Fibroblast of upper back skin (primary cell): ENCODE measurements around the gene CAMK1G.

Source experiments
- DNase-seq: peaks from one replicate; pipeline ENCODE4 v3.0.0-alpha.2; 2013

The CAMK1G gene

DNA sequence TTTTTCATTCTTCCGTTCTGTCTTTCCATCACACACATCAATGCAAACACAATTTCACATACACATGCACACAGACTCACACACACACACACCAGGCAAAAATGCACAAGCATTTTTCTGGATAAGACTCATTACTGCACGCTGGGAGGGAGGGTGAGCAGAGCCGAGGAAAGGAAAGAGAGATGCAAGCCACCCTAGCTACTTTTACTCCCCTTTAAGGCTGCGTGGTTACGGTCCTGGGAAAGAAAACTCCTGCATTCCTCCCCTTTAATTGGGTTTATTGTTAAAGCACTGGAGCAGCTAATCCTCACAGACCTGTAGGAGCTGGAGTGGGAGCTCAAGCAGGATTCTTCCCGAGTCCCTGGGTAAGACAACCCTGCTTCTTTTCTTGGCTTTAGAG, at the start of gene CAMK1G:
TSS of gene CAMK1G (plus strand) at position 307 of the 400 bp plus-strand sequence. CDS start 11,270 bp downstream, outside the sequence.
- DNase-seq, result peak; percentile 75

DNA sequence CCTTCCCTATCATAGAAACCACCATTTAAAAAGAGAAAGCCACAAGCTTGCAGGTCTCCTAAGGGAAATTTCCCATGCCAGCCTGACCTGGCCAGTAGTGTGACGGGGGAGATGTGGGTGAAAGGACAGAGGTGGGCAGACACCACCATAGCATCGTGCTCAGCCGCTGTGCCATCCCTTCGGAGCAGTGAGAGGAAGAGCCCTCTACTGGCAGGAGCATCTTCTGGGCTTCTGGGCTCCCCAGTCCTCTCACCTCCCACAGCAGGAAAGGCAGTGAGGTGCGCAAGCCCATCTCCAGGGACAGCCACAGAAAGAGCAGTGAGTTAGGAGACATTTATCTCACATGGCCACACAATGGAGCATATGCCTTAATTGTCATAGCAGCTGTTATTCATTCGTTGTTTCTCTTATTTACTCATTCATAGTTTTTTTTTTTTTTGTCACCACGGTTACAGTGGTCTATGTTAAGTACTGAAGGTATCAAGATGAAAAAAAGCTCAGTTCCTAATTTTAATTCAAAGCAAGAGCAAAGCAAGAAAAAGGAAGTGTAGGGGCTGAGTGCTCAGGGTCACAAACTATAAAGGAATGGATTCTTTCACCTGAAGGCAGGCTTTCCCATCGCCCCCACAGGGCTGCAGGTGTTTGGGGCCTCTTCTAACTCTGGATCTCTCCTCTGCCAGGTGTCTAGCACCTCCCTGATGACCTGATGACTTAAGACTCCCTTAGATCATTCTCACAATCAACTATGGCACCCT, 48.8 kb upstream of the CAMK1G start:
- DNase-seq, result no peak

DNA sequence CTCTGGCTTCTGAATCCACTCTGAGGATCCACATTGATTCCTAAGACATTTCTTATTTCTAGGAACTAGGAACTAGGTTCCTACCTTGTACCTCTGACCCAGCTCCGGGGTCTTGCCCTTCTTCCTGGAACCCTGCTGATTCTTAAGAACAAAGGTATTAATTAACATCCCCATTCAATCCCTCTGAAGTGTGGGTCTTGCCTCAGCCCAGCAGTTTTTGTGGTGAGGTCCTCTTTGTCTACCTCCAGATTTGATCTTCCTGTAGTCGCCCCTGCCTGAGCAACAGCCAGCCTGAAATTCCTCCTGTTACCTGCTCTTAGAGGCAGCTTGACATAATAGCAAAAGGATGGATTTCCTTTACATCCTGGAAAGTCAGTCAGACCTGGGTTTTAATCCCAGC, 46.7 kb upstream of the CAMK1G start:
- no peak for DNase-seq

DNA sequence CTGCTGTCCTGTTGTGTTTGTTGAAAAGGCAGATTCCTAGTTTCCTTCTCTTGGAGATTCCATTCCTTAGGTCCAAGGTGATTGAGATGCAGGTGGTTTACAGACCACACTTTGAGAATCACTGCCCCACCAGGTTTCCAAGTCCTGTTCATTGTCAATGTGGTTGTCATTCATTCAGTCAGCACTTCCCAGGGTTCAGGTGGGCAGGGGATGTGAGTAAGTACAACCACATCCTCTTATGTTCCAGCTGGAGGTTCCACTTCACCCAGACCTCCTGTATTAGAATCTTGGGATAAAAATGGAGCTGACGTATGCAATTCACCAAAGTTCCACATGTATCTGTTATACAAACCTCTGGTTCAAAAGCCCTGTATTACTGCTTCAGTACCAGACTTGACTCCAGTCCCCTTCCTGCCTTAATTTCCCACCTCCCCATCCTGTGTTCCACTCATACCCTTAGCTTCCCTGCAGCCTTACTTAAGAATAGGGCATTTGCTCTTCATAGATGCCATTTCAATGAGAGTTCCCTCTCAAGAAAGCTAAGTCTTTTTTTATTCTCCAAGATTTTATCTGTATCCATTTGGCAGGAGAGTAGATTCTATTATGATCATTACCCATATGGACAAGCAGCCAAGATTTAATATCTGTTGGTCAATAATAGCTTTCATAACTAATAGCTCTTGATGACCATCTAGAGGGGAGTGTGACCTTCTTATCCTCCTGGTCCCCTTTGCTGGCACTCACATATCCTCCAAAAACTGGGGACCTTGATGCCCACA, 46.0 kb upstream of the CAMK1G start:
- DNase-seq, result no peak

DNA sequence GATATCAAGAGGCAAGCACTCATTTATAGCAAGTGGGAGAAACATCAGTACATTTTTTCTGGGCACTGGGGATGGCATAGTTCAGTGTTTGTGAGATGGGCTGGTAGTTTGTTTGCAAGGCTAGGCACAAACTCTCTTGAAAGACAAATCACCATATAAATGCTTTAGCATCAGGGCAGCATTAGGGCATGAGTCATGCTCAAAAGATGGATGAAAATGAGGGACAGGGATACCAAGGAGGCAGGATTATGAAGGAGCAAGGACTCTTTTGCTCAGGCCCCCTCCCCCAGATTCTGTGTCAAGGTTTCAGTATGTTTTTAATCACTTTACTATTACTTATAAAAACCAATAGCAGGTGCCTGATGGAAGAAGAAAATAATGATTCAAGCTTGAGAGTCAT, 43.9 kb upstream of the CAMK1G start:
- no peak for DNase-seq

DNA sequence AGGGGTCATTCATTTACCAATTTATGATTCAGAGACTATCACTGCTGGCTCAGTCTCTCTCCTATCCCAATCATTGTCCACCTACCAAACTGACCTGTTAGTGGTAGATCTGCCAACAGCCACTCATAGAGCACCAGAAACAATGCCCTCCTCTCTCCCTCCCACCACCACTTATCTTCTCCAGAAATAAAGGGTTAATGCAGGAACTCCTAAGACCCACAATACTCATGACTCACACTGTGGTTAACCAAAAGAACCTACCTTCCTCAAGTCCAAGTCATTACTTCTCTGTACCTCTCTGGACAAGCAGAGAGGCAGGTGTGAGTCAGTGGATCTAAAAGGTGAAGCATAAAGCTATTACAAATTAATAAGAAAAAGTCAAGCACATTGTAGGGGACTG, 40.9 kb upstream of the CAMK1G start:
- DNase-seq, result peak; percentile 43

DNA sequence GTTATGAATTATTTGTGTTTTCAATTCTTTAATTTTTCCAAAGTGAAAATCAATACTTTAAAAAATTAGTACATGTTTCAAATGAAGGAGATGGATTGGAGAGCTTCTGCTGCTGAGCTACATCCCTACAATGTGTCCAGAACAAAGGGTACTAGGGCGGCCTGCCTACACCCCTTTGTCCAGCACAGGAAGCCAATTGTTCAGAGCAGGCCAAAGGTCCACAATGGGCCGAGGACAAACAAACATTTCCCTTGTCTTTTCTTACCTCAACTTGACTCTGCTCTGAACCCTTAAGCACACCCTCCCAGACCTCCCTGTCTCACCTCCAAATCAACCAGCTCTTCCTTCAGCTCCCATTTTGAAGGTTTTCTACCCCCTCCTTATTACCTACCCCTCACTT, 39.4 kb upstream of the CAMK1G start:
- no peak for DNase-seq

DNA sequence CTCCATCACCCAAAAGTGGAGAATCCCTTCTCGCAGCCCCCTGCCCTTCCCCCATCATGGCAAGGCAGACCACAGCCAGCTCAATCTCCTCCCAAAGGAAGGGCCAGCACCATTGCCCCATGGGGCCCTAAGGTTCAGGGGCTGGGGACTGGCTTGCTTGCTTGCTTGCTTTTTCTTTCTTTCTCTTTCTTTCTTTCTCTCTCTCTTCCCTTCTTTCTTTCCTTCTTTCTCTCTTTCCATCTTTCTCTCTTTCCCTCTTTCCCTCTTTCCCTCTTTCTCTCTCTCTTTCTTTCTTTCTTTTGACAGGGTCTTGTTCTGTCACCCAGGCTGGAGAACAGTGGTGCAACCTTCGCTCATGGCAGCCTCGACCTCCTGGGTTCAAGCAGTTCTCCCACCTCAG, 38.1 kb upstream of the CAMK1G start:
- DNase-seq, result no peak

DNA sequence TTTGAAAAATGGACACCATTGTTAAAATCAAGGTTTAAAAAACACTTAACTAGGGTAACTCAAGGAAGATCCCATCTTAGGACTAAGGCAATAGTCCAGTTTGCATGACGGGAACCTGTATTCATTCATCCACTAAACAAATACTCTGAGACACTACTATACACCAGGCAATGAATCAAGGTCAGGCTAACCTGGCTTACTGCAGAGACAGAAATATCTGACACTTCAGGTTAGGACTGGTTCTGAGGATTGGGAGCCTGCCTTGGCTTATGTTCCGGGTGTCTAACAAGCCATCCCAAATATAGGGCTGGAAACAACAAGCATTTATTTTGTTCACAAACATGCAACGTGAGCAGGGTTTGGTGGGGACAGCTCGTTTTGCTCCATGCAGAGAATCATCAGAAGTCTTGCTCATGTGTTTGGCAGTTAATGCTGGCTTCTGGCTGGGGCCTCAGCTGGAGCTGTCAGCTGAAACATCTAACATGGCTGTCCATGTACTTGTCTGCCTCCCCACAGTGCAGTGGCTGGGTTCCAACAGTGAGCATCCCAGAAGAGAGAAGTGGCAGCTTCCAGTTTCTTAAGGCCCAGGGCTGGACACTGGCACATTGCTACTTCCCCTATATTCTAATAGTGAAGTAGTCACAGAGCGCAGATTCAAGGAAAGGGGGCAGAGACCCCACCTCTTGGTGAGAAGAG, 37.0 kb upstream of the CAMK1G start:
- DNase-seq, result peak; percentile 37

DNA sequence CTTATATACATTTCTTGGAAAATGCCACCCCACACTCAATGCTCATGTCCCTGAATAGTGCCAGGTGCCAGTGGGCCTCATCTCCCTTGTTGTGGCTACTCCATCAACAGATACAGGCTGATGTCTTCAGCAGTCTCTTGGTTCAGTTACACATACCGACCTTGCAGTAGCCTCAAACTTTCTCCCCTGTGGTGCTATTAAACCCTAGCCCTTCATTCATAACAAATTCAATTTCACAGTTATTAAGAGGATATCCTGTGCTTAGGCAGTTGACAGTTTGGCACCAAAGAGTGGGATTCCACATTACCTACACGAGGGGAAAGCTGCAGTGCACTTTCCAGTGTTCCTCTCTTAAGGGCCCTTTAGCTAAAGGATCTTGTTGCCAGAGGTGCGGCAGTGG, 35.9 kb upstream of the CAMK1G start:
- no peak for DNase-seq

DNA sequence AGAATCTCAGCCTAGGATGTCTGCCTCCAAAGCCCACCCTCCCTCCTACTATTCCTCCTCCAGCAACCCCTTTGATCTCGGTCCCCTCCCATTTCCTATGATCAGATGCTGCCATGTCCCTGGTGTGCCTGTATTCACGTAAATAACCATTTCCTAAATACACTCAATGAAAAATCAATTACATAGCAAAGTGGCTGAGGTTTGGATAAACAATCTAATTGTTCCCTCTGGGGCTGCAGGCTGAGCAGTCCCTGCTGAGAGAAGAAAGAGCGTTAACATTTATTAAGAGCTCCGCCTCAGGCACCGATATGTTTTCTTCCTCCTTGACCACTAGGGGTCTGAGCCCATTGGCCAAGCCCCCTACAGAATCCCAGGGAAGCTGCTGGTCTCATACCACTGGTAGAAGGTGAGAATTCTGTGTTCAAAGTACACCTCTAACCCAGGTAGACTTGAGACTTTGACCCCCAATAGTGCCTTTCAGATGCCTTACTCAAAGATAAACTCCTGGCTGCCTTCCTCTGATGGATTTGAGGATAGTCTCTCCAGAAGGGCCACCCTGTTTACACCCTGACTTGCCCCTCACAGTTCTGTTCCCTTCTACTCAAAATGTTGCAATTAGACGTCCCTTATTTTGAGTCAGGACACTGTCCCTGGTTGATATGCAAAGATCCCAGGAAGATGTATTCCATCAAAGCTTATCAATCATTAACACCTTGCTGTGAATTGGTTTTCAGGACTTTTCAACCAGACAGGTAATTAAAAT, 33.9 kb upstream of the CAMK1G start:
- no peak for DNase-seq

DNA sequence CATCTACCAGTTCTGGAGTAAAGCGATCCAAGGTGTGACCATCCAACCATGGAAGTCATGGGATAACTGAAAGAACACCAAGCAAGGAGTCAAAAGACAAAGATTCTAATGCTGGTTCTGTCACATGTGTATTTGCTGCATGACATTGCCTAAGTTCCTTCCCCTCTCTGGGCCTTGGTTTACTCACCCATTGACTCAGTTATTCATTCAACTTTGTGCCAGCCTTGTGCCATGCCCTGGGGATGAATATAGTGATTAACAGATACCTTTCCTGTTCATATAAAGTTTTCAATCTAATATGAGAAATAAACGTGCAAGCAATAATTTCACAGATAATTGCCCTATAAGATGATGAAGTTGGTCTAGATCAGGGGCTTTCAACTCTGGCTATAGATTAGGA, 33.0 kb upstream of the CAMK1G start:
- DNase-seq, result no peak

DNA sequence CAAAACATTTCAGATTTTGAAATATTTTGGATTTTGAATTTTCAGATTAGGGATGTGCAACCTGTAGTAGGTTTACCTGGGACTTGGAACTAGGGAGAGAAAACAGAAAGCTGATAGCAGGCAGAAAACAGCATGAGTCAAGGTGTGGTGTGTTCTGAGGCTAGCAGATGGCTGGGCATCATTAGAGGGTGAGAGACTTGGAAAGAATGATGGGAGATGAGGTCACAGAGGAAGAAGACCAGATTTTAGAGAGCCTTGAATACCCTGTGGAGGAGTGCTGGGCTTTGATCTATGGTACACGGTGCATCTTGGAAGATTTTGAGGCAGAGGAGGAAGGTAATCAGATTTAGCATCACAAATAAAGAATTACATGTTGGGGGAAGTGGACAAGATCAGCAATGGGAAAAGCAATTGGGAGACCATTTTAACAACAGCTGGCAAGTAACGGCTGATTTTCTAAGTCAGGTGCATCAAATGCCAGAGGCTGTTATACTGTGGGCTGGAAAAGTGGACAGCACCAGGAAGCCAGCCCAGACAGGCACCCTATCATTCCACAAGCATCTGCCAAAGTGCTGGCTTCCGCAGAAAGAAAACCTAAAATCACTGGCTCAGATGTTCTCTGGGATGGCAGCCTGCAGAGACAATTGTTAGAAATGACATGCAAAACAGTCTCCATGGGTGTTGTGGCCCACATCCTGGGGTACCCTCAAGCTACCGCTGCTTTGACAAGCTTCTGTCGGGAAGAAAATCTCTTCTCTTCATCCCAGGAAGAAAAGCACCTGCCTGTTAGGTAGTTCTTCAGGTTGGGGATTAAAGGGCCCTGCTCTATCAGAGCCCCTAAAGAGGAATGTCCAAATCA, 30.9 kb upstream of the CAMK1G start:
- DNase-seq, result no peak

DNA sequence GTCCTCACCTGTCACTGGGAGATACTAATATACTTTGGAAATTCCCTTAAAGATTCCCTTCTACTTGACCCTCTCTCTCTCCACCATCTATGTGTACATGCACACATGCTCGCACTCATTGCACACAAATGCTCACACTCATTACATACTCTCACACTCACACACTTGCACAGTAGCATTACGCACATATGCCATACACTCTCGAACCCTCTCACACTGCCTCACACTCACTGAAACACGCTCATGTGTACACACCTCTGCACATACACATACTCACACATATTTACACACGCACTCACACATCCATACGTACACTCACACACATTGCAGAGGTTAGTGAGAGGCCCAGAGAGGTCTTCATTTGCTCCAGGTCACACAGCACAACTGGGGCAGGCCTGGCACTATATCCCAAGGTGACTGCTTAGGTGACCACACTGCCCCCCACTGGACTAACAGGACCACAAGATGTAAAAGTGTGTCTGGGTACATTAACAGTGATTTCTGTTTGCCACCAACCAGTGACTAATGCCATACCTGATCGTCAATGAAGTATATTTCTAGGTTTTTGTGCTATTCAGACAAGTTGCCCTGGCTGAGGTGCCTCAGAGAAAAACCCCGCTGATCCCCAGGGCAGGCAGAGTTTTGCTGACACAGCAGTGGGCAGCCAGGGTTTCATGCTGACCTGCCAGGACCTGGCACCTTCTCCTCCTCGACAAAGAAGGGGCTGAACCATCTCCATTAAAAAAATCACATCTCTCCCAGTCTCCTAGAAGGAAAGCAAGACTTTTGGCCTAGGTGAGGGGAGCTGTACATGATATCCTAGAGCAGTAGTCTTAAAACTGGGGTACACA, 28.5 kb upstream of the CAMK1G start:
- no peak for DNase-seq

DNA sequence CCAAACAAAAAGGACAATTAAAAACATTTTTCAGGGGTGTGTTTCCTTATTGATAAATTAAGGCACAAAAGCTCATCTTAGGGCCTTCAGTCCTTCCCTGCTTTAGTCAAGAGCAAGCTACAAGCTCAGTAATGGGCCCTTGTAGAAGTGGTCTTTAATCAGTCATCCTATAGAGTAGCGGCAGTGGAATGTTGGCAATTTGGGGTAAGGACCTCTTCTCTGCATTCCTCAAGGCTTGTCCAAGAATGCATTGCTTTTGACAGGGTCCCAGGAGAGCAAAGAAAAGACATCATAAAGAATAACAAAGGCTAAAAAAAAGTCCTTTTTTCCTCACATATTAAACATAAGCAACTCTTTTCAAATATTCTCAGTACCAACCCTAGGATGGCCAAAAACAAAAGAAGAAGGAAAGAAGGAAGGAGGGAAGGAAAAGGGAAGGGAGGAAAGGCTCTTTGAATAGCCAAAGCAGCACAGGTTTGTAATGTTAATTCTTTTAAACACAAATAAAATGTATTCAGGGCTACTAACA, 27.3 kb upstream of the CAMK1G start:
- peak; percentile 68 for DNase-seq

DNA sequence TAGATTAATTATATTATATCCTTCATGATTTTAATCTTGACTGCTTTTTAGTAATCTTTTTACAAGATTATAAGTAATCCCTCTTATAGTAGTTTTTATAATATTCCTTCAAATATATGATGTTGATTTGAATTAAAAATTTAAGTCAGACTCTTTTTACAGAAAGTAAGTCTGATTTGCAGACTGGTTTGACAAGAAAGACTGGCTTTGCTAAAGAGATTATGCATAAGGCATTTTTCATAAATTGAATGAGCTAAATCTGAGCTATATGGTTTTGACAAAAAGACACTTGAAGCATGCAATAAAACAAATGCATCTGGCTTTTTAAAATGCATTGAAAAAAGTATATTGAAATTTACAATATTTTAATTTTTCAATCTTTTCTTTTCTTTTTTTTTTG, 26.3 kb upstream of the CAMK1G start:
- no peak for DNase-seq

DNA sequence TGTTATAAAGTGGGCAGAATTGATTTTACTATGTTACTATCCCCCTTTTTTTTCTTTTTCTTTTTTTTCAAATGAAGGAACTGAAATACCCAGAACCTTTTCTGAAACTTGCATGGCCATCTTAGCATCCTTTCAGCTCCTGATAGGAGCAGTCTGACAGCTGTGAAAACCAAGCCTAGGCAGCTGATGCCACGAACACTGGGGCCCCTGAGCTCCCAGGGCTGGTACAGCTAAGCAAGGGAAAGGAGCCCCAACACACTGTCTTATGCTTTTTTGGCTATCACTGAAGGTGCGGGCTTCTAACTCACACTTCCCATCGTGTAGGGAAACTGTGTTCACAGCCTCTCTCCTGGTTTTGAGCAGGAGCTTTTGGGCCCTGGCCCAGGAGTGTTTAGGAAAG, 23.0 kb upstream of the CAMK1G start:
- DNase-seq, result no peak

DNA sequence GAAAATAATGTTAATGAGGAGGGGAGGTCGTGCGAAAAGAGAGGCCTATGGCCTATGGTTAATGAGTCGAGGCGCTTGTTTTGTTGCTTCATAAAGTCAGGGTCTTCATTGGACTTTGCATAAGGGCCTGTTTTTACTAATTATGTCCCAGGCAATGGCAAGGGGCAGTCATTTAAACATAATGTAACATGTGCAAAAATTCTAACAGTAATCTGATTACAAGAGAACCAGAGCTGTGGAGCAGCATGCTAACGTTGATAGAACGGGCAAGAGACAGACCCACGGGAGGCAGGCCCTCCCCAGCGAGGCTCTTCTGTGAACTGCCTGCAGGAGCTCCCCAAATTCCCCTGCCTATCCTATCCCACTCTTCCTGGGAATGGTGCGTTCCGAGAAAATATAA, 22.6 kb upstream of the CAMK1G start:
- DNase-seq, result no peak

DNA sequence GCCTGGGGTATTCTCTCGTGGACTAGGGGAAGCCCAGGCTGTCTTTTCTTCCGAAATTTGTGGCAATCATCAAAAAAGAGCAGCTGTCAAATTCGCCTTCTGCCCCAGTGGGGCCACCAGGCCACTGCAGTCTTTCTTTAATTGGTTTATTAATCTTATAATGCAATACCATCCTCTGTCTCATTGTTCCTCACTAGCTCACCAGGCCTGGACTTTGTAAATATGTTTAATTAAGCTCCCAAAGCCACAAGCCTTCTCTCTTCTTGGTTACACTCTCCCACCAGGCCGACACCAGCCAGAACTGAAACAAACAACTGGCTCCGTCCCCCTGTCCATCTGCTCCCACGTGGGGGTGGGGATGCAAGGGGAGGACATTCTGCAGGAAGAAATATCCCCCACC, 22.0 kb upstream of the CAMK1G start:
- DNase-seq, result no peak

DNA sequence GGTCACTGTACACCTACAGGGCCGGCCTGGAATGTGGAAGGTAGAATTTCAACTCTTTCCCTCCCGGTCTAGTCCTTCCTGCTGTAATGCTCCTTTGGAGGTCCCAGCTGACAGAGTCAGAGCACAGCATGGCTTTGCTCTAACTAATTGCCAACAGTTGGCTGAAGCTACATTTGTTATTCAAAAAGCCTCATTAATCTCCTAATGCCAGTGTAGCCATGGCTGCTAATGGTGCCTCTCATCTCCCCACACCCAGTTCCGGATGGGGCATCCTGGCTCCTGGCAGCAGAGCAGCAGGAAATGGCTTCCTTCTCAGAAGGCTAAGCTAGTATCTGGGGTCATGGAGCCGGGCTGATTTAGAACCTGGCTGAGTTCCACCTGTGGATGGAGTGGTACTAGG, 18.7 kb upstream of the CAMK1G start:
- no peak for DNase-seq
